B cell (primary cell): ENCODE measurements around the gene ATXN1.

Source experiments
- CTCF ChIP-seq: fragments of 200-600 bp; IDR thresholded peaks from one replicate; pipeline ENCODE4 v1.8.0; 2022; ENCODE audit warnings: antibody characterized with exemption, mild to moderate bottlenecking
- EZH2 ChIP-seq: IDR thresholded peaks from 2 replicates; pipeline ENCODE4 v1.6.1; 2012; ENCODE audit warnings: borderline replicate concordance, low read depth, mild to moderate bottlenecking, moderate library complexity, low read length; ENCODE audit not compliant: insufficient read depth, poor library complexity, severe bottlenecking

- TF ChIP-seq CTCF (no peak), EZH2 (no peak)
These were observed 22.2 kb upstream of the ATXN1 start for GRCh38 chr6:16783509-16783908.
